Measurements from ENCODE around the gene DAND5. TPM values are rescaled to one million over a fixed set of nuclear protein-coding genes. Genes with fewer than 3 reads are reported as not detected.
A peak's percentile ranks its signal among the peaks of the same experiment; 100 is the strongest.
"Not testable (repeated sequence)": the region's sequence is repeated elsewhere in the genome, so short reads cannot be mapped to it uniquely, and the experiment has no call there.

The DAND5 gene
- polyA plus RNA-seq, 1 of the 3 experiments (the other 2 are of a cell fraction), result 1.0 TPM

GRCh38 chr19:12953799-12954611, 15.4 kb upstream of the DAND5 start:
- no peaks in the 10 kb centered on the region for H3K27me3 ChIP-seq (ENCODE audit: insufficient read depth)
- H3K9me2 ChIP-seq, result no peaks in the 10 kb centered on the region
- TF ChIP-seq MXI1 (IDR thresholded peaks at IDR 0.05; ENCODE audit: low read depth, low read length) (no peak), GATA2 (CRISPR knock-in tag; IDR thresholded peaks at IDR 0.05) (peak; percentile 50), FOXJ3 (CRISPR knock-in tag; IDR thresholded peaks at IDR 0.05) (no peak), NFIC (IDR thresholded peaks at IDR 0.05; ENCODE audit: borderline replicate concordance) (peak; percentile 27; the same call in 1 of the 2 replicates), REST (IDR thresholded peaks at IDR 0.05; ENCODE audit: low read depth, low read length) (no peak)
- no peak overlapping the region for H2AFZ ChIP-seq (ENCODE audit: low read depth)
- H3K9me3 ChIP-seq, result no peaks in the 10 kb centered on the region
- H3K79me2 ChIP-seq (ENCODE audit: insufficient read depth), result peaks cover 64% of the 10 kb centered on the region
- peak overlapping the region; percentile 60; the same call in 1 of the 2 replicates for H3K9ac ChIP-seq
- peaks cover 5% of the 10 kb centered on the region; the same call in 1 of the 2 replicates for H4K20me1 ChIP-seq (ENCODE audit: insufficient read depth)
- CTCF ChIA-PET, result interaction anchor here (1.1 to 5.6 kb wide), 10 partner anchors 10 to 140 kb away, joined by 3 to 55 read pairs (median 4); partner anchors contain the start of gene GCDH
- H3K4me2 ChIP-seq, result peak overlapping the region; percentile 96
- H3F3A ChIP-seq (replicated peaks; ENCODE audit: insufficient read depth), result peaks cover 72% of the 10 kb centered on the region
- WGBS (ENCODE audit: low lambda C conversion rate), result 67% methylated on average over 12 of the region's 12 CpGs
- no peak for DNase-seq
- POLR2A ChIA-PET, result interaction anchor here (1.0 to 1.5 kb wide), 6 partner anchors 8 to 198 kb away, joined by 3 to 9 read pairs (median 3); partner anchors contain the start of gene CALR
- H3K4me1 ChIP-seq (ENCODE audit: control insufficient read depth in 1 of 2, insufficient read depth in 2 of 2, low read depth in 1 of 2, low read length in 1 of 2), result peaks cover 32 to 39% of the 10 kb centered on the region in 2 experiments
- peak overlapping the region; percentile 93 to 97 for H3K27ac ChIP-seq (ENCODE audit: low read depth in 2 of 2, low read length in 1 of 2)
- H3K4me3 ChIP-seq (ENCODE audit: low read depth in 2 of 2, low read length in 1 of 2), result no peak overlapping the region
- peaks cover 12 to 36% of the 10 kb centered on the region in 2 experiments for H3K36me3 ChIP-seq (replicated peaks in 1 of 2; ENCODE audit: control insufficient read depth in 1 of 2, insufficient read depth in 2 of 2, low read length in 1 of 2)

DNA sequence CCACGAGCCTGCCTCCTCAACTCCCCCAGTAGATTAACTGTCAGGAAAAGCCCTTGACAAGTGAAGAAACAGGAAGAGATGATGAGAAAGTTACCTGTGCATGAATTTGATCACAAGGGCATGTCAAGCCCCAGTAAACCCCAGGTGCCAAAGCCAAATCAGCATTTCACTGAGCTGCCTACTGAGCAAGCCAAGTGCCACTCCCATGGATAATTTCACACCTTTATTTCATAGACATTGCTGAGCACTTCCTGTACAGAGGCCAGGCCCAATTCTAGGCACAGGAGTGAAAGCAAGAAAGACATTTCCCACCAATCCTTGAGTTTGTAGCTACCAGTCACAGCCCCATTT, 14.8 kb upstream of the DAND5 start:
- peaks cover 5% of the 10 kb centered on the region; the same call in 1 of the 2 replicates for H4K20me1 ChIP-seq (ENCODE audit: insufficient read depth)
- no peaks in the 10 kb centered on the region for H3K27me3 ChIP-seq (ENCODE audit: insufficient read depth)
- no peak overlapping the region for H3K9ac ChIP-seq
- peaks cover 32 to 39% of the 10 kb centered on the region in 2 experiments for H3K4me1 ChIP-seq (ENCODE audit: control insufficient read depth in 1 of 2, insufficient read depth in 2 of 2, low read depth in 1 of 2, low read length in 1 of 2)
- no peak overlapping the region for H3K4me3 ChIP-seq (ENCODE audit: low read depth in 2 of 2, low read length in 1 of 2)
- ChIA-PET CTCF (interaction anchor here (1.1 to 5.6 kb wide), 6 partner anchors 11 to 140 kb away, joined by 3 to 55 read pairs (median 4); partner anchors contain the start of gene GCDH), POLR2A (interaction anchor here (1.1 to 1.5 kb wide), 5 partner anchors 8 to 198 kb away, joined by 3 to 9 read pairs (median 3); partner anchors contain the start of gene CALR)
- H3K4me2 ChIP-seq, result peak overlapping the region; percentile 96
- no peak for TF ChIP-seq ELF1 (IDR thresholded peaks at IDR 0.05)
- DNase-seq, result no peak
- peaks cover 6 to 30% of the 10 kb centered on the region in 2 experiments for H3K36me3 ChIP-seq (replicated peaks in 1 of 2; ENCODE audit: control insufficient read depth in 1 of 2, insufficient read depth in 2 of 2, low read length in 1 of 2)
- 42% methylated on average over 1 of the region's 1 CpG for whole genome bisulfite sequencing (ENCODE audit: low lambda C conversion rate)
- H3F3A ChIP-seq (replicated peaks; ENCODE audit: insufficient read depth), result peaks cover 72% of the 10 kb centered on the region
- H3K9me3 ChIP-seq, result no peaks in the 10 kb centered on the region
- H3K79me2 ChIP-seq (ENCODE audit: insufficient read depth), result peaks cover 64% of the 10 kb centered on the region
- no peak overlapping the region for H2AFZ ChIP-seq (ENCODE audit: low read depth)
- H3K27ac ChIP-seq (ENCODE audit: low read depth in 2 of 2, low read length in 1 of 2), result peak overlapping the region; percentile 93 to 97
- no peaks in the 10 kb centered on the region for H3K9me2 ChIP-seq

DNA sequence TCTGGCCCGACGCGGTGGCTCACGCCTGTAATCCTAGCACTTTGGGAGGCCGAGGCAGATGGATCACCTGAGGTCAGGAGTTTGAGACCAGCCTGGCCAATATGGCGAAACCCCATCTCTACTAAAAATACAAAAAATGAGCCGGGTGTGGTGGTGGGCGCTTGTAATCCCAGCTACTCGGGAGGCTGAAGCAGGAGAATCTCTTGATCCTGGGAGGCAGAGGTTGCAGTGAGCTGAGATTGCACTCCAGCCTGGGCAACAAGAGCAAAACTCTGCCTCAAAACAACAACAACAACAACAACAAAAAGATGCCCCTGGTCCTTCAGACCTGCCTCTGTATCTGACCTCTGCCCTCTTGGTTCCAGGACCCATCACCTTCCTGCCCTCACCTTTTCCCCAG, 13.8 kb upstream of the DAND5 start:
- not testable (repeated sequence) for H4K20me1 ChIP-seq (ENCODE audit: insufficient read depth); H3K9me2 ChIP-seq; H3K27me3 ChIP-seq (ENCODE audit: insufficient read depth); H3K9me3 ChIP-seq; DNase-seq; H2AFZ ChIP-seq (ENCODE audit: low read depth)
- peak overlapping the region; percentile 70 to 71 for H3K4me3 ChIP-seq (ENCODE audit: low read depth in 2 of 2, low read length in 1 of 2)
- H3K27ac ChIP-seq (ENCODE audit: low read depth in 2 of 2, low read length in 1 of 2), result peak overlapping the region in 1 of 2 experiments; percentile 97; a peak in 2 of 4 replicates
- ChIA-PET POLR2A (interaction anchor here (1.6 kb wide), 1 partner anchor 10 kb away, joined by 5 read pairs; no protein-coding TSS in a partner anchor), CTCF (interaction anchor here (0.8 to 5.6 kb wide), 5 partner anchors 8 to 139 kb away, joined by 3 to 55 read pairs (median 5); no protein-coding TSS in a partner anchor)
- peak overlapping the region; percentile 89 for H3K9ac ChIP-seq
- peaks cover 58% of the 10 kb centered on the region for H3K79me2 ChIP-seq (ENCODE audit: insufficient read depth)
- WGBS (ENCODE audit: low lambda C conversion rate), result 89% methylated on average over 9 of the region's 9 CpGs
- peak overlapping the region; percentile 96 for H3K4me2 ChIP-seq
- H3K36me3 ChIP-seq (replicated peaks in 1 of 2; ENCODE audit: control insufficient read depth in 1 of 2, insufficient read depth in 2 of 2, low read length in 1 of 2), result peaks cover 0 to 26% of the 10 kb centered on the region in 2 experiments
- peaks cover 32 to 39% of the 10 kb centered on the region in 2 experiments for H3K4me1 ChIP-seq (ENCODE audit: control insufficient read depth in 1 of 2, insufficient read depth in 2 of 2, low read depth in 1 of 2, low read length in 1 of 2)
- peaks cover 64% of the 10 kb centered on the region for H3F3A ChIP-seq (replicated peaks; ENCODE audit: insufficient read depth)

Measured in SK-N-SH (cell line).